GM12891 (cell line): ENCODE measurements around the gene ATP13A3.

Source experiments
- DNase-seq: peaks from one replicate; pipeline ENCODE4 v3.0.0; 2011; ENCODE audit warnings: low spot score; ENCODE audit not compliant: insufficient read length
- FAIRE-seq: peaks from 2 replicates; lab custom pipeline; 2011; peaks lifted over from hg19 to GRCh38; lab: Jason Lieb, UNC
- PAX5 ChIP-seq: IDR thresholded peaks from 2 replicates; pipeline ENCODE4 v1.6.1; 2011; ENCODE audit warnings: low read length, moderate library complexity, mild to moderate bottlenecking; ENCODE audit not compliant: insufficient read depth, severe bottlenecking
- POLR2A ChIP-seq: IDR thresholded peaks from 2 replicates; pipeline ENCODE4 v1.6.1; 2011; ENCODE audit warnings: low read depth, low read length, control low read depth
- POLR2AphosphoS5 ChIP-seq: IDR thresholded peaks from 2 replicates; pipeline ENCODE4 v1.6.1; 2011; ENCODE audit warnings: low read depth, low read length, control low read depth
- POU2F2 ChIP-seq: IDR thresholded peaks from 2 replicates; pipeline ENCODE4 v1.6.1; 2011; ENCODE audit warnings: low read depth, mild to moderate bottlenecking, control low read depth, low read length, moderate library complexity
- SPI1 ChIP-seq: IDR thresholded peaks from 2 replicates; pipeline ENCODE4 v1.6.1; 2011; ENCODE audit warnings: low read depth, low read length, control low read depth
- TAF1 ChIP-seq: IDR thresholded peaks from 2 replicates; pipeline ENCODE4 v1.6.1; 2011; ENCODE audit warnings: low read depth, low read length, control low read depth

The ATP13A3 gene

DNA sequence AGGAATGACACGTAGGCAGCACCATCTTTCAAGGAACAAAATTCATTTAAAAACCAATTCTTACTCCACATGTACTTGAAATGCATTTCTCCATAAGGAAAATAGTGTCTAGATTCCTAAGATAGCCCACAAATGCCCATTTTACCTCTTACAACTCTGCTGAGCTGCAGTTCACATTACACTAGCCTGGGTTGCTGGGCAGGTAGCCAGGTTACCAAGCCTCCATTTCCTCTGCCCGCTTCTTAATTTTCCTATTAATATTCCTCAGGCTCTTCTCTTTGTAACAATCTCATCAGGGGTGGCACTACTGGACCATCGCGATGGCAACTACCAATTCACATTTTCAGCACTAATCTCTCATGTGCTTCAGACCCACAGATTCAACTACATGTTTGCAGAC lies 10.8 kb downstream of the ATP13A3 start:
- no peak for FAIRE-seq

DNA sequence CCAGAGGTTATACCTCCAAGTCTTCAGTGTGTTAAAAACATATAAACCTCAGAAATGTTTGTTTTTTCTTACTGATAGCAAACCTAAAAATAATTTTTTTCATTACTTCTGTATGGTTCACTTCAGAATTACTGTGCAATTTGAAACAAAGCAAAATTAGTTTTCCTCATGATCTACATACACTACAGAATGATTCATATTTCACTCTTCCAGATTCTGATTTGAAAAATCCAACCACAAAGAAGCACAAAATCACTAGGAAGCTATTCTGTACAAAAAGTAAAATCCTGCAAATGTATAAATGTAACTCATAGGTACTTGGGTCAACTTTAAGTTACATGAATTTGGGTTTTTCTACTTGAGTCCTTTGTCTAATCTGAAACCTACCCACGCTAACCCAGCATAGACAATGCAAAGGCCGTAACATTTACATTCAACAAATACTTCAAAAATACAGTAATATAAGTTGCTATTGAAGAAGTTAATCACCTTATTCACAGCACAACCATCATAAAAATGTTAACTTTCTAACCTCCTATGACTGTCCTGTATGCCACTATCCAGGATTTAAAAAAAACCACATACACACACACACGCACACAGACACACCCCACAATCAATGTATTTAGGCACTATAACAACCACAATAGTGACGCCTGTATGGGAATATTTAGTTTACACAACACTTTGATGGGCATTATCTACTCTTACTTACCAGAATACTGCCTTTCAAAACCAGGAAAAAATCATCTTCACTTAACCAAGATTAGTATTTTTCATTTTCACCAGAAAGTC lies 11.5 kb downstream of the ATP13A3 start:
- no peak for FAIRE-seq
- TF ChIP-seq SPI1, result no peak
- TF ChIP-seq POU2F2, result no peak
- no peak for TF ChIP-seq POLR2AphosphoS5
- TF ChIP-seq TAF1, result no peak
- TF ChIP-seq POLR2A, result no peak
- no peak for TF ChIP-seq PAX5
- no peak for DNase-seq

More for the DNA sequence above, 10.8 kb downstream of the ATP13A3 start:
- no peak for DNase-seq
- no peak for TF ChIP-seq TAF1
- TF ChIP-seq POLR2A, result no peak
- no peak for TF ChIP-seq POU2F2
- no peak for TF ChIP-seq SPI1
- TF ChIP-seq PAX5, result no peak
- no peak for TF ChIP-seq POLR2AphosphoS5

DNA sequence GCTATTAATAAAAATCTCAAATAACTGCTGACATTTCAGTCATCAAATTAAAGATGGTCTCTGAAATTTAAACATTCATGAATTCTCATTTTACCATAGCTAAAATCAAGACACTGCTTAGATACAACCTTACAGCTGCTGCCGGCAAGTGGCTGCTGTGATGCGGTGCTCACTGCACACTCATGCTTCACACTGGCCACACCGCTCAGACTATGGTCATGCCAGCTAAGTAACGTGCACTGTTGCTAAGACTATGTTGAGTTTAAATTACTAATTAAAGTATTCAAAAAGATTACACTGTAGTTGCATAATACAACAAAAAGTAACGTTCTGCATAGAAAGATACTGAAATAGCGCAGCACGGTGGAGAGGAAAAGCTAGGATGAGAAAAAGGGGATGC lies 12.1 kb downstream of the ATP13A3 start:
- no peak for FAIRE-seq
- TF ChIP-seq SPI1, result no peak
- no peak for TF ChIP-seq POLR2A
- TF ChIP-seq POLR2AphosphoS5, result no peak
- TF ChIP-seq PAX5, result no peak
- no peak for TF ChIP-seq POU2F2
- no peak for TF ChIP-seq TAF1
- no peak for DNase-seq

DNA sequence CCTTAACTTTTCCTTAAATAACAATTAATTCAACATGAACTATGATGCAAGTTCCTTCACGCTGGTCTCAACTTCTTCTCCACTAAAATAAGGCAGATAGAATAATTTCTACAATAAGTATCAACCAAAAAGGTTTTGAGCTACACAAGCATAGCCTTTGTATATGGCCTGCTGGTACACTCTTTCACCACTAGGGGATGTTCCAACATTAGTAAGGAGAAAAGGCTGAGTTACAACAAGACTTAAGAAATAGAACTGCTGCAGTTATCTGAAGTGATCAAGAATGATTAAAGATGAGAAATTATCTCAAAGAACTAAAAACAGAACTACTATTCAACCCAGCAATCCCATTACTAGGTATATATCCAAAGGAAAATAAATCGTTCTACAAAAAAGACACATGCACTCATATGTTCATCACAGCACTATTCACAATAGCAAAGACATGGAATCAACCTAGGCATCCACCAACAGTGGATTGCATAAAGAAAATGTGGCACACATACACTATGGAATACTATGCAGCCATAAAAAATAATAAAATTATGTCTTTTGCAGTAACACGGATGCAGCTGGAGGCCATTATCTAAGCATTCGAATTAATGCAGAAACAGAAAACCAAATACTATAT lies 14.4 kb downstream of the ATP13A3 start:
- DNase-seq, result no peak
- FAIRE-seq, result peak; percentile 61
- TF ChIP-seq POU2F2 (no peak), POLR2AphosphoS5 (no peak), POLR2A (no peak), SPI1 (no peak)

DNA sequence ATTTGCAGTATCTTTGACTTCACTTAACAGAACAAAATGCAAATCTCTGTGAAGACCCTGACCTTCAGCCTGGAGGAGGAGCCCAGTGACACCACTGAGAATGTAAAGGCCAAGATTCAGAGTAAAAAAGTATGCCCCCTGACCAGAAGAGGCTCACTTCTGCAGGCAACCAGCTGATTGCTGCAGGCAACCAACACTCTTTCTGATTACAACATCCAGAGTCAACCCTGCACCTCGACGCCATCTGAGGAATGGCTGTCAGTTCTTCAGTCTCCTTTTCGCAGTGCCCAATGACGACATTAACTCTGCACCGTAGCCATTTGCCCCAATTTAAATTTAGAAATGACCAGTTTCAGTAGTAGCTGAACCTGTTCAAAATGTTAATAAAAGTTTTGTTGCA lies 14.9 kb downstream of the ATP13A3 start:
- FAIRE-seq (no peak), DNase-seq (no peak)

DNA sequence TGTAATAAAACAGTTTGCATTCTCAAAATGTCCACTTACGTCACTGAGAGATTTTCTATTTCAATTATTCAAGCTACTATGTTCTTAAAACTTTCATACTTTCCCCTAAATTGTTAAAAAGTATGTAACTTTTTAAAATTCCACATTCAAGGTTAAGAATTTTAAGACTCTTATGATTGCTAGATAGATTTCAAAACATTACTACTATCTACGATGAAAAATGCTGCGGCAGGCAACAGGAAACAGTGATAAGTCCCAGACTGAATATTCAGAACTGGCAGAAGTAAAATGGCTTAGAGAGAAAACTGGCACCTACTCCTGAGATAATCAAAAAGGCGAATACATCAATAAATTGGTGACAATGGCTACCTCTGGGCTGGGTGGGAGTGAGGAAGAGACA lies 16.2 kb downstream of the ATP13A3 start:
- no peak for FAIRE-seq
- TF ChIP-seq SPI1 (no peak), TAF1 (no peak), POLR2A (no peak), PAX5 (no peak), POLR2AphosphoS5 (no peak), POU2F2 (no peak)
- DNase-seq, result no peak

More for the DNA sequence above, 14.9 kb downstream of the ATP13A3 start:
- TF ChIP-seq PAX5 (no peak), POLR2A (no peak), TAF1 (no peak), POU2F2 (no peak), POLR2AphosphoS5 (no peak), SPI1 (no peak)

DNA sequence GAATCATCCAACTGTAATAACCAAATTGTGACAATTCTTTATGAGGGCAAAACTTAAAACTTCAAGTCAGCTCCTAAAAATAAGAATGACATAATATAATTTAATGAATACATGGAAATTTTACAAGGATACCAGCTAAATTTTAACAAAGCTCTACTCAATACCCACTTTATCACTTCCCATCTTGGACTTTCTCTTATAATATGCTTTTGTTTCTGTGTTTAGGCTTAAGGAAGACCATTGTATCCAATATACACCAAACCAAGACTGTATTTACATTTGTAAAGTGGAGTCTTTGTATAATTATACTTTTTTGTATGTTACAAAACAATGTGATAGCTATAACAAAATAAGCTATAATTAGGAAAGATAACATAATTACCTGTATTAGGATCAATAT lies 16.8 kb downstream of the ATP13A3 start:
- FAIRE-seq (no peak), DNase-seq (no peak)
- TF ChIP-seq SPI1 (no peak), POLR2AphosphoS5 (no peak), POU2F2 (no peak), POLR2A (no peak), TAF1 (no peak), PAX5 (no peak)

DNA sequence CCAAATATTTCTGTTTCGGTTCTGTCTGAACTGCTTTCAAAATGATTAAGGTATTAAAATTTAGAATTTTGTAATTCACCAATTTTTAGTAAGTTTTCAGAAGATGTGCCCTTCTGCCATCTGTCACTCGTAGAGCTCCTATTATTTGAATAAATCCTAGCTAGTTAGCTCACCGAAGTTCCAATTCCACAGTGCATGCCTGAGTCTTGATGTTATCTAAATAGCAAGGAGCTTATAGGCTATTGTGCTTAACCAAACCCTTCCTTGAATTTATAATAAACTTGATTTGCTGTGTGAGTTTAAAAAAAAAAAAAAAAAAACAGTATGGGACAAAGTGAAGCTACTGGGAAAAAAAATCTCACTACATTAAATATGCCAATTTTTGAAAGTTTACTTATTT lies 18.7 kb downstream of the ATP13A3 start:
- no peak for FAIRE-seq
- TF ChIP-seq POLR2AphosphoS5 (no peak), POU2F2 (no peak), TAF1 (no peak), SPI1 (no peak), PAX5 (no peak), POLR2A (no peak)

DNA sequence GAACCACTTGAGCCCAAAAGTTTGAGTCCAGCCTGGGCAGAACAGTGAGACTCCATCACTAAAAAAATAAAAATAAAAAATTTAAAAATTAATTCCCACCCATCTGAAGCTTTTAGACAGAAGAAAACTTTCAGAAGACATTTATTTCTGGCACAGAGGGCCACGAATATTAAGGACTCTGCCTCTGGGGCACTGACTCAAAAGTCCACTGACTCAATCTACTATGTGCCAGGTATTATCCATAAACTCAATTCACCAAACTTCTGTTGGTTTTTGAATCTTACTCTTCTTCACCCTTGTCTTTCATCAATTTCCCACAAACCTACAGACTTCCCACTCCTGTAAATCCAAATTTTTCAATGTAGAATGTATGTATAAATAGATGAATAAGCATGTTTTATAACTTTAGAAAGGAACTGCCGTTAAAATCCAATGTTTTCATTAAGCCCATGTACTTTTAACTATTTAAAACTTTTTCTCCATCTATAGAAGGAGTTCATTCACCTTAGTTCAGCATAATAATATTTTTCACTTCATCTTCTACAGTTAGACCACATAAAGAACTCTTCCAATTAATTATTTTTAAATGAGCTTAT lies 19.9 kb downstream of the ATP13A3 start:
- TF ChIP-seq SPI1 (no peak), POU2F2 (no peak), POLR2AphosphoS5 (no peak), POLR2A (no peak), PAX5 (no peak)
- FAIRE-seq (no peak), DNase-seq (no peak)

More for the DNA sequence above, 18.7 kb downstream of the ATP13A3 start:
- DNase-seq, result no peak
